ENCODE data around the gene OXSR1.

The OXSR1 gene

DNA sequence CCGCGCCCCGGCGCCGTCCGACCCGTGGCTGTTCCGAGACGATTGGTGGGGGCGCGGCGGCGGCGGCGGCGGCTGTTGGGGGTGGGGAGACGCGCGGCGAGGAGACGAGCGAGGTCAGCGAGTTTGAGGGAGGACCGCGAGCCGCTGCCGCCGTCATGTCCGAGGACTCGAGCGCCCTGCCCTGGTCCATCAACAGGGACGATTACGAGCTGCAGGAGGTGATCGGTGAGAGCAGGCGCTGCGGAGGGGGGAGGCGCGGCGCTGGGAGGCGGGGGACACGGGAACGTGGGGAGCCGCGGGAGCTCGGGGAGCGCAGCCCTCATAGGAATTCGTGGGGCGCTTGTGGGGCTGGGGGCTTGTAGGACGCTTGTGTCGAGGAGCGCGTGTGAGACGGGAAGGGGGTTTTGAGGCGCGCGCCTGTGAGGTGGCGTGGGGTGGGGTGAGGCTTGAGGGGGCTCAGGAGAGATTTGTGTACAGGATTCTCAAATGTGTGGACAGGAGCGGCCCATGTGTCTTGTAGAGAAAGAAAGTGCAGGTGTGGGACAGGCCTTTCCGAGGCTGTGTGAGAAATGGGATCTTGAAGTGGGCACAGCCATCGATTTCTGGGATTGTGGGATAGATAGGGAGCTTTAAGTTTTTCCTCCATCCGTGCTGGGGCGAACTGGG lies 518 bp downstream of the OXSR1 start:
- DNase-seq, result peak in 30 of 51 donors; percentile 17 to 78 (median 58)

DNA sequence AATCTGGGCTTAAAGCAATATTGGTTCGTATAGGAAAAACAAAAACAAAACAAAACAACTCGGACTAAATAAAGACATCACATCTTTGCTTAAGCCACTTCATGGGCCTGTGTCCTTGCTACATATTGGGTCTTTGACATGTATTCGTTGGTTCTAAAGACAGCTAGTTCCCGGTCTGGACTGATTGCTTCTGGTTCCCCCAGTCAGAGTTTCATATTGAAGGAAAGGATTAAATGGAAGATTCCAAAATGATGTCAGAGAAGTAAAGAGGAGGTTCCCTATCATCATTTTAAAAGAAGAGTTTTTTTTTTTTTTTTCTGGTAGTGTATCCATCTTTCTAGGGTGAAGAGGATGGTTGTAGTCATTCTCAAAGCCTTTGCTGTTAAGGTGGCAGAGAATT lies 2.3 kb downstream of the OXSR1 start:
- DNase-seq, result no peak

DNA sequence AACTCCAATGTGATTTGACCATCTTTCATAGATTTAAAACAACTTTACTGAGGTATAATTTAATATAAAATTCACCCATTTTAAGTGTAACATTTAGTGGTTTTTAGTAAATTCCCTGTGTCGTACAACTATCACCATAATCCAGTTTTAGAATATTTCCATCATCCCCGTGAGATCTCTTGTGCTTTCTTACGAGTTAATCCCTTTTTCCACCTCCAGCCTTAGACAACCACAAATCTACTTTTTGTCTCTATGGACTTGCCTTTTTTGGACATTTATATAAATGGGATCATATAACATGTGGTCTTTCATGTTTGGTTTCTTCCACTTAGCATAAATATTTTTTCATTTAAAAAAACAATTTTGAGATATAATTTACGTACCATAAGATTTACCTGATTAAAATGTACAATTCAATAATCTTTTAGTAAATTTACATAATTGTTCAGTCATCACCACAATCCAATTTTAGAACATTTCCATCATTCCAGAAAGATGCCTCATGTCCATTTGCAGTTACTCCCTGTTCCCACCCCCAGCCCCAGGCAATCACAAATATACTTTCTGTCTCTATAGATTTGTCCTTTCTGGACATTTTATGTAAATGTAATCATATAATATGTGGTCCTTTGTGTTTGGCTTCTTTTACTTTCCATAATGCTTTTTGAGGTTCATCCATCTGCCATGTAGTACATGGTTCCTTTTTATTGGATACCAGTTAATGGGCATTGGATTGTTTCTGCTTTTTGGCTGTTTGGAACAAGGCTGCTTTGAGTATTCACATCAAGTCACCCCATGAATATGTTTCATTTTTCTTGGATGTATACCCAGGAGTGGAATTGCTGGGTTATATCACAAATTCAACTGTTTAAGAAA lies 3.1 kb downstream of the OXSR1 start:
- no peak for DNase-seq

DNA sequence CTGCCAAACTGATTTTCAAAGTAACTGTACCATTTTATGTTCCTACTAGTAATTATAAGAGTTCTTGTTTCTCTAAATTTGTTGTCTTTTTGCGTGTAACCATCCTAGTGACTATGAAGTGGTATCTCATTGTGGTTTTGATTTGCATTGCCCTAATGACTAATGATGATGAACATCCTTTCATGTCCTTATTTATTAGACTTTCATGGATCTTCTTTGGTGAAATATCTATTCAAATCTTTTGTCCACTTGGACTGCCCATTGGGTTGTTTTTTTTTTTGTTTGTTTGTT lies 3.6 kb downstream of the OXSR1 start:
- DNase-seq, result no peak

DNA sequence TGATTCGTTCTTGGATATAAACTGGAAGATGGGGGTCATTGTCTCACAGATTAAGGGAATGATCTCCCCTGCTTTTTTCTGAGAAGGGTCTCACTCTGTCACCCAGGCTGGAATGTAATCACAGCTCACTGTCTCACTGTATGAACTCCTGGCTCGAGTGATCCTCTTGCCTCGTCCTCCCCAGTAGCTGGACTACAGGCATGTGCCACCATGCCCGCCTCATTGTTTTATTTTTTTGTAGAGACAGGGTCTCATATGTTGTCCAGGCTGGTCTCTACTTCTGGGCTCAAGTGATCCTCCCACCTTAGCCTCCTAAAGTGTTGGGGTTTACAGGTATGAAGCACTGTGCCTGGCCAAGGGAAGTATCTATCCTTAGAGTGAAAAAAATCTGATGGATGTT lies 5.4 kb downstream of the OXSR1 start:
- no peak for DNase-seq

DNA sequence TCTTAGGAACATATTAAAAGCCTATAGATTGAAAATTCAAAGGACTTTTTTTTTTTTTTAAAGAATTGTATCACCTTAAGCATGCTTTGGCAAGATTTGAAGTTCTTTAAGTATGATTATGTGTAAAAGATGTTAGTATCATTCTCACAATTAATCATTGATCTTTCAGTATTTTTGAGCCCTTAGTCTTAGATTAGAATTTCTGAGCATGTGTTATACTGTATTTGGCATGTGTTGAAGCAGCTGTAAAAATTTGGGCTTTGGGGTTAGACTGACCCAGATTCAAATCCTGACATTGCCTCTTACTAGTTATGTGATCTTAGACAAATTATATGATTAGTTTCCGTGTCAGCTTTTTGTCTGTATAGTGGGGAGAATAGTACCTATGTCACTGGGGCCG lies 6.3 kb downstream of the OXSR1 start:
- no peak for DNase-seq

DNA sequence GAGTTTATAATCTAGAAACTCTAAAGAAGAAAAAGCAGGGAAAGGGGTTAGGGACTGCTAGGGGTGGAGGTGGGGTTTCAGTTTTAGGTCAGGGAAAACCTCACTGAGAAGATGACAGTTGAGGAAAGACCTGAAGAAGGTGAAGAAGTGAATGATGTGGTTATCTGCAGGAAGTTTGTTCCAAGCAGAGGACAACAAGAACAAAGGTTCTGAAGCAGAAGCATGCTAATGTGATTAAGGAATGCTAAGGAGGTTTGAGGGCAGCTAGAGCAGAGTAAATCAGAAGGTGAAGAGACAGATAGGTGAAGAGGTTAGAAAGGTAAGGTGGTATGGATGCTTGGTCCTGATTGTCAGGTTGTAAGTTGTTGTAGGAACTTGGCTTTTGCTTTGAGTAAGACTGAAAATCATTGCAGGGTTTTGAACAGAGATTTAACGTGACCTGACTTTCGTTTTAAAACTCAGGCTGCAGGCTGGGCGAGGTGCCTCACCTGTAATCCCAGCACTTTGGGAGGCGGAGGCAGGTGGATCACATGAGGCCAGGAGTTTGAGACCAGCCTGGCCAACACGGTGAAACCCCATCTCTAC lies 8.6 kb downstream of the OXSR1 start:
- no peak for DNase-seq

DNA sequence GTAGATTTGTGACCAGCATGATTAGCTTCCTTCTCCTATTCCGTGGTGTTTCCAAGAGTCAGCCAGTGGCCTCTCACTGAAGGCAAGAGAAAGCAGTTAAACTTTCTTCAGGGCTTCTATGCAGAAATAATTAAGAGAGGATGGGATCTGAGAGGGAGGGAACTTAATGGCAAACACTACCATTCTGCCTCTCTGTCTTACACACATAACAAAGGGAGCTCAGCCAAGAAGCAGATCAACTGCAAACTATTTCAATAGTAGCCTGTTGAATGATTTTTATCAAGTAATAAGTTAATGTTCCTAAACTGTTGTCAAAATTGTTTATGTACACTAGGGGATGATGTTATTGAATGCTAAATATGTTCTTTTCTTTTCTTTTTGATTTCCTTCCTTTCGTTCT lies 11.8 kb downstream of the OXSR1 start:
- no peak for DNase-seq

DNA sequence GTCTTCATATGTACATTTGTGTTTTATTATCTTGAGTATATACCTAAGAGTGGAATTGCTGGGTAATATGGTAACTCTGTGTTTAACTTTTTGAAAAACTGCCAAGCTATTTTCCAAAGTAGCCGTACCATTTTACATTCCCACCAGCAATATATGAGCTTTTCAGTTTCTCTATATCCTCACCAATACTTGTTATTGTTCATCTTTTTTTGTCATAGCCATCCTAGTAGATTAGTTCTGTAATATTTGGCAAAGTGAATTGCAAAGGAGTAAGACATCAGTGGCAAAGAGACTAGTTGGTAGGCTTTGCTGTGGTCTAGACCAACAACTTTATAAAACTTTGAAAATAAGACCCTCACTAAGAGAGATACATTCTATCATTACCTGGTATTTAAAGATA lies 21.4 kb downstream of the OXSR1 start:
- DNase-seq, result no peak

DNA sequence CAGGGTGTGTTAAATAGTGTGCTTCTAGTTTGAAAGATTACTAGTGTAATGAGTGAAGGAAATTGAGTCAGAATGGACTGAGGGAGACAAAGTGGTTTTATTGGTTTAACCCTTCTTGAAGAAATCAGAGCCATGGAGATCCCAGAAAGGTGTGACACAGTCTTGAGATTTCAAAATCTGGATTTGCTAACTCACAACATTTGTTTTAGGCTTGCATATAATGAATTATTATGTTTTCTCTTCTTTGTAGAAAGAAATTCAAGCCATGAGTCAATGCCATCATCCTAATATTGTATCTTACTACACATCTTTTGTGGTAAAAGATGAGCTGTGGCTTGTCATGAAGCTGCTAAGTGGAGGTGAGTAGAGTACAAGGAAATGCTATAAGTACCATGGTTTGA lies 25.1 kb downstream of the OXSR1 start:
- DNase-seq, result no peak

DNA sequence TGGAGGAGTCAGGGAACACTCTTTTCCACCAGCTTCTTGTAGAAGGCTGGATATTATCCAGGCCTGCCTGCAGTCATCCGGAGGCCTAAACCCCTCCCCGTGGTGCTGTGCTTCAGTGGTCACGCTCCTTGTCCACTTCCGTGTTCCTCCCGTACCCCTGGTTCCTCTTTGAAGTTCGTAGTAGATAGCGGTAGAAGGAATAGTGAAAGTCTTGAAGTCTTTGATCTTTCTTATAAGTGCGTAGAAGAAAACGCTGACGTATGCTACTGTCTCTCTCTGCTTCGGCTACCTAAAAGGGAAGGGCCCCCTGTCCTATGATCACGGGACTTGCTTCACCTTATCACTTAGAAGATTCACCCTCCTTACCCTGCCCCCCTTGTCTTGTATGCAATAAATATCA lies 37.6 kb downstream of the OXSR1 start:
- peak in 3 of 51 donors; percentile 4 to 10 (median 4) for DNase-seq

DNA sequence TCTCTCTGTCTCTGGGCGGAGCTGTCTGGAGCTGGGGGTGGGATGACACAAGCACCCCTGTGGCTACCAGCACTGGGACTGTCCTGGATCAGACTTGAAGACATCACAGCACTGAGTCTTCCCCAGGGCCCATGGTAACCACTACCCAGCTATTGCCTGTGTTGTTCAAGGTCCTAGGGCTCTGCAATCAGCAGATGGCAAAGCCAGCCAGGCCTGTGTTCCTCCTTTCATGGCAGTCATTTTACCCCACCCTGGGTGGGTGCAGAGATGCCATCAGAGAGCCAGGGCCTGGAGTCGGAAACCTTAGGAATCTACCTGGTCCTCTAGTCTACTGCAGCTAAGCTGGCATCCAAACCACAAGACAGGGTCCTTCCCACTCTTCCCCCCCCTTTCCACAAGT lies 38.4 kb downstream of the OXSR1 start:
- no peak for DNase-seq

DNA sequence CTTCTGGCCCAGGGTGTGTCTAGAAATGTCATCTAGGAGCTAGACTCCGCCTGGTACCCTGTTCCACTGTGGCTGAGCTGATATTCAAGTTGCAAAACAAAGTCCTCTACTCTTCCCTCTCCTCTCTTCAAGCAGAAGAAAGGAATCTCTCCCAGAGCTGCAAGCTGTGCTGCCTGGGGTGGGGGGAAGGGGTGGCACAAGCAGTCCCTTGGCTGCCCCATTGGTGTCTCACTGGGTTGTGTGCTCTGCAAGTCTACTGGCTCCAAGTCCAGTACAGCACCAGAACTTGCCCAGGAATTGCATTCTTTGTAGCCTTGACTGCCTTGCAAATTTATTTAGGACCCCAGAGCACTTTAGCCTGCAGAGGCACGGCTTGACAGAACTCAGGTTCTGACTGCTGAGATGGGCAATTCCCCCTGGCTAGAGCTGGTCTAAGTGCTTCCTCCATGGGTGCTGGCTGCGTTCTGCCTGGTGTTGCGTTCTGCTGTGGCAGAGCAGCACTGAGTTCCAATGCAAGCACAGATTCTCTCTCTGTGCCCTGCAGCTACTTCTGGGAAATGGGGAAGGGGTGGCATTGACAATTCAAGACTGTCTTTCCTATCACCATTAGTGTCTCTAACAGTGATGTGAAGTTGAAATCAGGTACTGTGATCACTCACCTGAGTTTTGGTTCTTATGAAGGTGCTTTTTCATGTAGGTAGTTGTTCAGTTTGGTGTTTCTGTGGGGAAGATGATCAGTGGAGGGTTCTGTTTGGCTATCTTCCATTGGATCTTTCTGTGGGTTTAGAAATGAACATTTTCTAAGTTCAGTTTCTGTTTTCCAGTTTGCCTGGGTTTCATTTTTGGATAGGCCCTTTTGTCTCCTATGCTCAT lies 39.5 kb downstream of the OXSR1 start:
- no peak for DNase-seq

DNA sequence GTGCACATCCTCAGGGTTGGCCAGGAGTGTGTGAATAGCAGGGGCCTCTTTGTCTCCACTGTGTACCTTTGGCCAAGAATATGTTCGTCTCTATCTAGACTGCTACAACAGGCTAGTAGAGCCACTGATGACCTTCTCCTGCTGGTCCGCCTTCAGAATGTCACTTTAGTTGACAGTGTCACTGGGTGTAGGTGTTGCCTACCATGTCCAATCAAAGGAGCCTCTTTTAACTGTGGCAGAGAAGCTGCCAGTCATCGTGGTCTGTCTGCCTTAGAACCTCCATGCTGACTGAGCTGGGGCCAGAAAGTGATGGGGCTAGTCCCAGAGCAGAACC lies 40.1 kb downstream of the OXSR1 start:
- no peak for DNase-seq

DNA sequence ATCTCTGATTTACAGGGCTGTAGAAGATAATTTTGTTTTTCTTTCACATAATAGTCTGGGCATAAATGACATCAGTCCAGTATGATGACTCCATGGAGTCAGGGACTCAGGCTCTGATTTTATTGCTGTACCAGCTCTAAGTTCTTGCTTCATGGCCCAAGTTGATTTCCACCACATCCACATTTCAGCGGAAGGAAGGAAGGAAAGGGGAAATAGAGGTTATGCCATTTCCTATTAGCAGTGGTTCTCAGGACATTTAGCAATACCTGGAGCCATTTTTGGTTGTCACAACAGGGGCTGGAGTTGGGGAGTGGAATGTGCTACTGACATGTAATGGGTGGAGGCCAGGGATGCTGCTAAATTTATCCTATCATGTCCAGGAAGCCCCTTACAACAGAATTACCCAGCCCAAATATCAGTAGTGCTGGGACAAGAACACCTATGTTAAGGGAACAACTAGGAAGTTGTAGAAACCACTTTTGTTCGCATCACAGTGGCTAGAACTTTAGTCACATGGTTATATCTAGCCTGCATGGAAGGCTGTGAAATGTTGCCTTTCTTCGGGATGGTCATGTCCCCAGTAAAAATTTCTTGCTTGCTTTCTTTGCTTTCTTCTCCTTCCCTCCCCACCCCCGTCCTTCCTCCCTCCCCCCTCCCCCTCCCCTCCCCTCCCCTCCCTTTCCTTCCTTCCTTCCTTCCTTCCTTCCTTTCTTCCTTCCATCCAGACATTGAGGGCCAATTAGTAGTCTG lies 42.1 kb downstream of the OXSR1 start:
- DNase-seq, result no peak

DNA sequence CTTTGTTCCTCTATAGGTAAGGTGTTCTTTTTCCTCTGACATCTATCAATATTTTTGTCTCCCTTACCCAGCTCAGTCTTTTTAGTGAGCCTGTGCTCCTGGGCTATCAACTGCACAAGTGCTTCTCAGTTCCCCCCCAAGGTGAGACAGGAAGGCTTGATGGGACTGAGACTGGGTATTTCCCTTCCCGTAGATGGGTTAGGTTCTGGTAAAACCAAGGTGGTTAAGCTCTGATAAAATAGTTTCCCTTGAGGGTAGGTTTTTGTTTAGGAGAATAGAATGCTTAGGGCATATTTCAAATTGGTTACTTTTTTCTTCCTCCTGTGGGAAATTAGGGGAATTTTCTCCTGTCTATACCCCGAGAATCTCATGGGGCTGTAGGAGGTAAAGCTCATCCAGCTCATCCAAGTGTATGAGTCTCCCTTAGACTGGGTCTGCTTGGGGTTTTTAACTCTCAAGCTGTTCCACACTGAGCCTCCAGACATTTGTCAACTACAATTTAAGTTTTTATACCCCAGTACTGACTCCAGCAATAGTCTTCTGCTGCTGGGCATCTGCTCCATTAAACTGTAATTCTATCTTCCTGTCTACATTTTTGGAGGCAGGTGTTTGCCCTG lies 44.9 kb downstream of the OXSR1 start:
- DNase-seq, result no peak

DNA sequence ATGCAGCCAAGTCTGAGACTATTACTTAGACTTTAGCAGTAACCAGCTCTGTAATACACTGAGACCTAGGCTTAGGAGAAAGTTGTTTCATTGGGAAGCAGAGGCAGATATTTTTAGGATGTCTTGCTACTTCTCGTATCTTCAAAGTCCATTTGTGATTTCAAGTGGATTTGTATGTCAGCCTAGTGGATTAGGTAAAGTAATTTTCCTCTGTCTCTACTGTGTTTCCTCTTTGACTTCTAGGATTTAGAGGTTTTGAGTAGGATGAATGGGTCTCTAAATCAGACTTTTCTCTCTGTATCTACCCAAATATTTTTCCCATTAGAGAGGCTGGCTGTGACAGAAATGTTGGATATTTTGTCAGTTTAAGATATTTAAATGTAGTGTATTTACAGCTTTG lies 46.8 kb downstream of the OXSR1 start:
- DNase-seq, result no peak

DNA sequence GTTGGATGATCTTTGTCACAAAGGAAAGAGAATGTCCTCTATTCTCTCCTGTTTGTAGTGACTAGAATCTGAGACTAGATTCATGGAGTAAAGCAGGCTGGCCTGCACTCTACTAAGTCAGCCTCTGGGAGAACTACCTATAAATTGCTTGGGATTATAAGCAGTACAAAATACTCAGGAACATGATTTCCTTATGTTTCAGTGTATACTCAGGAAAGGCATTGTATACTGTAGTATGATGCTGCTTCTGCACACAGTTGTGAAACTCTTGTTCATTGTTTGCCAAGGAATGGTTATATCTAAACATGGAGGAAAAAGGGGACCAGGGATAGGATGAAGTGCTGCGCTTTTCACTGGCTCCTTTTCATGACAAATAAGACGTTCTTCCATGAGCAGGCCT lies 49.2 kb downstream of the OXSR1 start:
- no peak for DNase-seq

DNA sequence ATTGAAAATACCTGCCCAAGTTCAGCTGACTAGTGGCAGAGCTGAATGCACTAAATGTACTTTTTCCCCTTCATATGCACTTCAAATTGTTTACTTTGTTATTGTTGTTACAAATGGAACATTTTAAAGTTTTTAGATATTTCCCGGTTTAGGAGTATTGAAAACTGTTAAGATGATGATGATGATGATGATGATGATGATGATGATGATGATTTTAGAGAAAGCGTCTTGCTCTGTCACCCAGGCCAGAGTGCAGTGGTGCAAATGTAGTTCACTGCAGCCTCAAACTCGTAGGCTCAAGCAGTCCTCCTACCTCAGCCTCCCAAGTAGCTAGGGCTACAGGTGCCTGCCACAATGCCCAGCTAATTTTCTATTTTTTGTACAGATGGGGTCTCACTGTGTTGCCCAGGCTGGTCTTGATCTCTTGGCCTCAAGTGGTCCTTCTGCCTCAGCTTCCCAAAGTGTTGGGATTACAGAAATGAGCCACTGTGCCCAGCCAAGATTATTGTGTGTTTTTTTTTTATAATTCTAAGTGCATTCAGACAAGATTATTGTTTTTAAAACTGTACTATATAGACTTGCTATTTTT lies 54.4 kb downstream of the OXSR1 start:
- no peak for DNase-seq

DNA sequence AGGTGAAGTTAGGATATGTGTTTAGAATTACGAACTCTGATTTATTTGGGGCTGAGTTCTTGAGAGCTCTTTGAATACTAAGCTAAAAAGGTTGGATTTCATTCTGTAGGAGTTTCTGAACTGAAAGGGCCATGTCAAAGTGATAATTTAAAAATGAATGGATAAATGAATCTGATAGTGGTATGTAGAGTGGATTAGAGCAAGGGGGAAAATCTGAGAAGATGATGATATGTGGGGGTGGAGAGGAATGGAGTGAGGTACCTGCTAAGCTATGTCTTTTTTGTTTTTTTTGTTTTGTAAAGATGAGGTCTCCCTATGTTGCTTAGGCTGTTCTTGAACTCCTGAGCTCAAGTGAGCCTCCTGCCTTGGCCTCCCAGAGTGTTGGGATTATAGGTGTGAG lies 55.7 kb downstream of the OXSR1 start:
- DNase-seq, result no peak

Data from hypothalamus (tissue), 51 donors.